GM12878 (cell line): ENCODE data around the gene C19orf38. TPM values are rescaled to one million over a fixed set of nuclear protein-coding genes. Genes with fewer than 3 reads are reported as not detected.

Experiments
- ATAC-seq: fragments of 200-7000 bp; cut with Tn5 transposase; 3 replicates; pipeline ENCODE4 v1.9.1; 2020; ENCODE audit warnings: mild to moderate bottlenecking, moderate library complexity
- BruUV-seq: library from RNA; stranded (reverse); fragments of 400-500 nt; replicated peaks from 2 replicates; lab custom pipeline; 2021; lab: Mats Ljungman, UMichigan
- CTCF ChIA-PET: fragments of 300-600 bp; sonication (Branson Sonifier 250); formaldehyde crosslinking; extraction: SDS; loops from one replicate; lab custom pipeline; 2021; ENCODE audit warnings: inconsistent platforms; lab: Yijun Ruan, JAX
- POLR2A ChIA-PET: fragments of 350-600 bp; formaldehyde crosslinking; extraction: SDS; loops from one replicate; lab custom pipeline; 2021; ENCODE audit warnings: inconsistent platforms; lab: Charles Lee
- RAD21 ChIA-PET: fragments of 300-600 bp; sonication (Branson Sonifier 250); formaldehyde crosslinking; loops from one replicate; lab custom pipeline; 2023; ENCODE audit warnings: antibody characterized with exemption; ENCODE audit not compliant: unreplicated experiment; lab: Charles Lee
- SMC1A ChIA-PET: fragments of 300-600 bp; sonication (Branson Sonifier 250); formaldehyde crosslinking; loops from one replicate; lab custom pipeline; 2023; ENCODE audit not compliant: unreplicated experiment, uncharacterized antibody; lab: Charles Lee
- DNase-seq: peaks from one replicate; pipeline ENCODE4 v3.0.0-alpha.2; 2011; ENCODE audit warnings: low read depth, low spot score
- FAIRE-seq: peaks from 3 replicates; lab custom pipeline; 2011; peaks lifted over from hg19 to GRCh38; lab: Jason Lieb, UNC
- H2AFZ ChIP-seq: 2 replicates; pipeline ENCODE4 v1.6.0; 2011; ENCODE audit warnings: low read depth, low read length, control low read depth; ENCODE audit not compliant: control insufficient read depth
- H3K27ac ChIP-seq: 2 replicates; pipeline ENCODE4 v1.5.1; 2011; ENCODE audit warnings: control low read depth; ENCODE audit not compliant: control insufficient read depth, insufficient read depth
- H3K27me3 ChIP-seq, 2 experiments: replicated peaks in 1 of 2; 2 replicates each; pipeline versions ENCODE4 v1.6.0 to v1.6.1; 2011; ENCODE audit warnings: low read length in 1 of 2; ENCODE audit not compliant: control insufficient read depth in 2 of 2, insufficient read depth in 2 of 2
- H3K36me3 ChIP-seq, 2 experiments: 2 replicates each; pipeline ENCODE4 v1.5.1; 2011; ENCODE audit warnings: low read length in 1 of 2; ENCODE audit not compliant: control insufficient read depth in 2 of 2, insufficient read depth in 2 of 2
- H3K4me1 ChIP-seq: 2 replicates; pipeline ENCODE4 v1.6.1; 2011; ENCODE audit warnings: mild to moderate bottlenecking, low read length, moderate library complexity, mixed read lengths; ENCODE audit not compliant: control insufficient read depth, insufficient read depth
- H3K4me2 ChIP-seq: 2 replicates; pipeline ENCODE4 v1.6.0; 2011; ENCODE audit warnings: control low read depth; ENCODE audit not compliant: control insufficient read depth, insufficient read depth
- H3K4me3 ChIP-seq: fragments of 200-600 bp; sonication (generic); 2 replicates; pipeline ENCODE4 v1.5.1; 2016
- H3K79me2 ChIP-seq: 2 replicates; pipeline ENCODE4 v1.6.0; 2011; ENCODE audit warnings: low read length; ENCODE audit not compliant: control insufficient read depth, insufficient read depth
- H3K9ac ChIP-seq: 2 replicates; pipeline ENCODE4 v1.8.0; 2011; ENCODE audit warnings: low read length, control low read depth, mixed read lengths; ENCODE audit not compliant: control insufficient read depth, insufficient read depth
- H3K9me3 ChIP-seq: replicated peaks from 3 replicates; pipeline ENCODE4 v1.5.1; 2011; ENCODE audit warnings: mild to moderate bottlenecking, low read length; ENCODE audit not compliant: control insufficient read depth, insufficient read depth
- H4K20me1 ChIP-seq: 2 replicates; pipeline ENCODE4 v1.6.0; 2011; ENCODE audit not compliant: control insufficient read depth, insufficient read depth
- BHLHE40 ChIP-seq, 2 experiments: fragments of 450-650 bp in 1 of 2; IDR thresholded peaks; 2 replicates each; pipeline ENCODE4 v1.6.1; 2011 to 2017; ENCODE audit warnings: low read depth in 2 of 2, borderline replicate concordance in 1 of 2, improper control_type of control experiment in 1 of 2, low read length in 1 of 2, mild to moderate bottlenecking in 1 of 2
- EZH2 ChIP-seq: IDR thresholded peaks from 2 replicates; pipeline ENCODE4 v1.6.1; 2012; ENCODE audit warnings: low read depth, mild to moderate bottlenecking, control low read depth, inconsistent platforms, low read length, borderline replicate concordance; ENCODE audit not compliant: control insufficient read depth
- KAT2A ChIP-seq: conservative IDR thresholded peaks from 2 replicates; pipeline ENCODE4 v1.6.1; 2011; ENCODE audit warnings: low read depth, low read length; ENCODE audit not compliant: control insufficient read depth
- POLR2AphosphoS2 ChIP-seq: IDR thresholded peaks from 2 replicates; pipeline ENCODE4 v1.6.1; 2011; ENCODE audit warnings: low read depth, mild to moderate bottlenecking, low read length, improper control_type of control experiment, moderate library complexity
- POU2F2 ChIP-seq: IDR thresholded peaks from 3 replicates; pipeline ENCODE4 v1.6.1; 2011; ENCODE audit warnings: low read depth, mild to moderate bottlenecking, low read length, borderline replicate concordance
- RBBP5 ChIP-seq: fragments of 200-600 bp; sonication (generic); conservative IDR thresholded peaks from 2 replicates; pipeline ENCODE4 v1.6.1; 2016
- RCOR1 ChIP-seq: conservative IDR thresholded peaks from 2 replicates; pipeline ENCODE4 v1.6.1; 2012; ENCODE audit warnings: low read depth, low read length, improper control_type of control experiment
- RELA ChIP-seq: fragments of 450-650 bp; IDR thresholded peaks from 2 replicates; pipeline ENCODE4 v1.8.0; 2014; ENCODE audit warnings: borderline replicate concordance; ENCODE audit not compliant: partially characterized antibody
- WGBS: methylation state at CpG from one replicate; pipeline ENCODE4 v1.1.6; 2016; ENCODE audit warnings: low lambda C conversion rate; ENCODE audit not compliant: insufficient replicate concordance, insufficient coverage; ENCODE audit errors: missing lambda C conversion rate; 5-methylcytosine and 5-hydroxymethylcytosine counted together
- in situ Hi-C: fragments of 300-500 bp; cut with MboI; formaldehyde crosslinking; loops from 9 replicates; pipeline ENCODE4 v1.14.3; 2018; ENCODE audit warnings: mixed read lengths
- intact Hi-C: fragments of 100-400 bp; cut with micrococcal nuclease; formaldehyde crosslinking; loops from one replicate; pipeline ENCODE4 v1.14.2; 2022; ENCODE audit not compliant: unreplicated experiment
- polyA plus RNA-seq, 11 experiments: library from polyadenylated mRNA; depleted of rRNA in 4 of 11; unstranded in 6 of 11; stranded (reverse) in 5 of 11; fragments of >200 nt; fragmentation: Nextera tagmentation in 4 of 11; fragmentation: Illumina TruSeq in 1 of 11; extraction: Ambion mirVana in 4 of 11; extraction: Trizol in 1 of 11; gene quantifications; 1 replicate in 1 of 11; 2 replicates in 10 of 11; pipeline versions ENCODE4 v1.2.1 to v1.2.3, GENCODE V29; 2011 to 2016; ENCODE audit warnings: inconsistent platforms in 2 of 11, missing spikeins in 2 of 11, low read depth in 1 of 11
- total RNA-seq, 4 experiments: library from RNA; depleted of rRNA in 3 of 4; stranded (reverse); fragments of >200 nt in 3 of 4; fragmentation: Illumina TruSeq in 1 of 4; extraction: Trizol in 1 of 4; gene quantifications; 2 replicates each; pipeline versions ENCODE4 v1.2.1 to v1.2.3, GENCODE V29; 2013 to 2021
- TF ChIP-seq, protein P1 (sequence below): fragments of 450-650 bp; IDR thresholded peaks from 2 replicates; pipeline ENCODE4 v1.6.1; 2018; ENCODE audit warnings: borderline replicate concordance, mild to moderate bottlenecking; ENCODE audit not compliant: partially characterized antibody

The C19orf38 gene
- total and polyA plus RNA-seq, 10 of the 15 experiments (the other 5 are each of a cell fraction or from before 2014, with no cell fraction given), result 2.6 to 7.5 (median 5.0) TPM

DNA sequence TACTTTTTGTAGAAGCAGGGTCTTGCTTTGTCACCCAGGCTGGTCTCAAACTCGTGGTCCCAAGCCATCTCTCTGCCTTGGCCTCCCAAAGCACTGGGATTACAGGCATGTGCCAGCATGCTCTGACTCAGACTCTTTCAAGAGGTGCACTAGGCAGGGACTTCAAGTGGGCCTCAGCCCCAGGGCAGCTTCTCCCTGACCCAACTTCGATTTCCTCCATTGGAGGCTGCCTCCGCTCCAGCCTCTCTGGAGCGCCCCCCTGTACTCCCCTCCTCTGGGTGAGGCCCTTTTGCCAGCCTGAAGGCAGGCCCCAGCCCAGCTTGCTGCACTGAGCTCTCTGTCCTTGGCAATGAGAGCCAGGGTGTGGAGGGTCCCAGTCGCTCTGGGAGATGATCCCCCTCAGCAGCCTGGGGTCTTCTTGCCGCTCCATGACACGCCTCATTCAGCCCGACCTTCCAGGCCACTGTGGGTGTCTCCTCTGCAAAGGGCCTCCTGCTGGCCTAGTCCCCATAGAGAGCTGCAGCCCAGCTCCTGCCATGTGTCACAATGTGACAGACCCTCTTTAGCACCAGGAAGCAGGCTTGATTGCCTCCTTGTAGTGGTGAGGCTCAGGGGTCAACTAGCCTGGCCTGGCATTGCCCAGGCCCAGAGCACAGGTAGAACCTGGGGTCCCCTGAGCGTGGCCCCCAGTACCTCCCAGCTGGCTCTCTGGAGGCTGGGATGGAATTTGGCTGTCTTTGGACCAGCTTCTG lies 39.6 kb downstream of the C19orf38 start (continued):
- TF ChIP-seq RBBP5, result no peak
- no peak for TF ChIP-seq POLR2AphosphoS2
- no peak for TF ChIP-seq BHLHE40 (IDR thresholded peaks at IDR 0.05; ENCODE audit: borderline replicate concordance in 1 of 2, low read depth in 2 of 2, low read length in 1 of 2)
- TF ChIP-seq EZH2, result no peak
- TF ChIP-seq, protein P1, sequence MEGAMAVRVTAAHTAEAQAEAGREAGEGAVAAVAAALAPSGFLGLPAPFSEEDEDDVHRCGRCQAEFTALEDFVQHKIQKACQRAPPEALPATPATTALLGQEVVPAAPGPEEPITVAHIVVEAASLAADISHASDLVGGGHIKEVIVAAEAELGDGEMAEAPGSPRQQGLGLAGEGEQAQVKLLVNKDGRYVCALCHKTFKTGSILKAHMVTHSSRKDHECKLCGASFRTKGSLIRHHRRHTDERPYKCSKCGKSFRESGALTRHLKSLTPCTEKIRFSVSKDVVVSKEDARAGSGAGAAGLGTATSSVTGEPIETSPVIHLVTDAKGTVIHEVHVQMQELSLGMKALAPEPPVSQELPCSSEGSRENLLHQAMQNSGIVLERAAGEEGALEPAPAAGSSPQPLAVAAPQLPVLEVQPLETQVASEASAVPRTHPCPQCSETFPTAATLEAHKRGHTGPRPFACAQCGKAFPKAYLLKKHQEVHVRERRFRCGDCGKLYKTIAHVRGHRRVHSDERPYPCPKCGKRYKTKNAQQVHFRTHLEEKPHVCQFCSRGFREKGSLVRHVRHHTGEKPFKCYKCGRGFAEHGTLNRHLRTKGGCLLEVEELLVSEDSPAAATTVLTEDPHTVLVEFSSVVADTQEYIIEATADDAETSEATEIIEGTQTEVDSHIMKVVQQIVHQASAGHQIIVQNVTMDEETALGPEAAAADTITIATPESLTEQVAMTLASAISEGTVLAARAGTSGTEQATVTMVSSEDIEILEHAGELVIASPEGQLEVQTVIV, result no peak
- no peak for TF ChIP-seq RELA
- no peak for TF ChIP-seq KAT2A

DNA sequence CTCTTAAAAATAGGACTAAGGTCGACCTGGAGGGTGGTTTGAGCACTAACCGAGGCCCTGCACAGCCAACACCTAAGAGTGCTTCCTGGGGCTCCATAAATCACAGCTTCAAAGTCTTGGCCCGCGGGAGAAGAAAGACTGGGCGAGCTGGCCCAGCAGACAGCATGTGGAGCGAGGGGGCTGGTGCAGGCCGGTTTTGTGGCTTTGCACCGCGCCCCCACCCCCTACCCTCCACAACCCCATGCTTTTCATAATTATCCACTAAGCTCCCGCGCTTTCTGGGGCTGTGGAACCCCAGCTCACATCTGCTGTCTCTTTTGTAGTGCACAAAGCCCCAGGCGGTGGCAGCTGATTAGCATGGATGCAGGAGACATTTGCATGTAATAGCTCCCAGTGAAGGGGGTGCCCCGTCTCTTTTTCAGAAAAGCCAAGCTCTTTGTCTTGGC lies 40.2 kb downstream of the C19orf38 start:
- peaks cover 49% of the 10 kb centered on the region for H3K79me2 ChIP-seq

More for the DNA sequence above, 40.2 kb downstream of the C19orf38 start:
- ChIA-PET CTCF (interaction anchor here (0.7 to 3.0 kb wide), 10 partner anchors 10 to 247 kb away, joined by 3 to 21 read pairs (median 5); no protein-coding TSS in a partner anchor), RAD21 (interaction anchor here (0.6 to 2.9 kb wide), 12 partner anchors 11 to 389 kb away, joined by 3 to 42 read pairs (median 4); partner anchors contain the start of genes CARM1, DNM2 and LDLR)
- Histone ChIP-seq H3K9me3 (no peaks in the 10 kb centered on the region), H3K27ac (peak overlapping the region; percentile 53), H3K27me3 (no peaks in the 10 kb centered on the region), H4K20me1 (peaks cover 6% of the 10 kb centered on the region; the same call in 1 of the 2 replicates), H3K9ac (peak overlapping the region; percentile 38; the same call in 1 of the 2 replicates), H3K4me1 (peaks cover 20% of the 10 kb centered on the region)
- TF ChIP-seq RCOR1 (no peak), POU2F2 (peak; percentile 75; the same call in 1 of the 3 replicates)
- TF ChIP-seq, all 136 proteins: peak for 1
- Histone ChIP-seq H3K4me2 (peak overlapping the region; percentile 54), H3K36me3 (peaks cover under 1 to 9% of the 10 kb centered on the region in 2 experiments; a peak in 3 of 4 replicates), H3K4me3 (no peak overlapping the region), H2AFZ (no peak overlapping the region)
- DNase-seq (no peak), ATAC-seq (peak; percentile 79), FAIRE-seq (no peak)
- SMC1A ChIA-PET, result interaction anchor here (0.6 to 4.2 kb wide), 9 partner anchors 9 to 169 kb away, joined by 3 to 28 read pairs (median 4); no protein-coding TSS in a partner anchor
- intact Hi-C loops (no loop called here), in situ Hi-C loops (no loop called here)
- POLR2A ChIA-PET, result interaction anchor here (0.5 to 2.1 kb wide), 10 partner anchors 9 to 564 kb away, joined by 3 to 11 read pairs (median 6); partner anchors contain the start of gene SMARCA4
- WGBS, result 9% methylated on average over 13 of the region's 13 CpGs
- no TSS peak for BruUV-seq
